ENCODE results near the gene SLC9A1. TPM values are rescaled to one million over a fixed set of nuclear protein-coding genes. Genes with fewer than 3 reads are reported as not detected.

SLC9A1 gene
- total RNA-seq, 2 experiments from 2014 or later = 5.8 to 19.2 TPM

- H2AFZ ChIP-seq (ENCODE audit: low read length) = peak overlapping the region; percentile 37; the same call in 1 of the 2 replicates
- ChIA-PET CTCF (ENCODE audit: unreplicated experiment) (interaction anchor here (0.5 to 1.5 kb wide), 8 partner anchors 9 to 190 kb away, joined by 3 to 9 read pairs (median 3); partner anchors contain the start of gene SLC9A1), POLR2A (interaction anchor here (0.6 to 1.6 kb wide), 11 partner anchors 15 to 577 kb away, joined by 3 to 9 read pairs (median 3); partner anchors contain the start of gene SLC9A1)
- no peaks in the 10 kb centered on the region for H3K9me3 ChIP-seq (ENCODE audit: low read length)
- peak overlapping the region; percentile 39 for H3K4me2 ChIP-seq (ENCODE audit: low read length)
- no peaks in the 10 kb centered on the region for H3K79me2 ChIP-seq (ENCODE audit: insufficient read depth, low read depth, low read length)
- H3K4me1 ChIP-seq (ENCODE audit: insufficient read depth, low read length, poor library complexity, severe bottlenecking) = peaks cover 21% of the 10 kb centered on the region
- DNase-seq (ENCODE audit: low spot score) = peak; percentile 80
- H3K36me3 ChIP-seq (ENCODE audit: insufficient read depth, low read length) = peaks cover 12% of the 10 kb centered on the region; the same call in 1 of the 2 replicates
- no peak overlapping the region for H3K4me3 ChIP-seq (ENCODE audit: low read depth, low read length, poor library complexity, severe bottlenecking)
- H4K20me1 ChIP-seq (ENCODE audit: insufficient read depth, low read length) = no peaks in the 10 kb centered on the region
- H3K27ac ChIP-seq (ENCODE audit: low read depth, low read length, poor library complexity, severe bottlenecking) = peak overlapping the region; percentile 37
- intact Hi-C loops (cut with micrococcal nuclease; ENCODE audit: unreplicated experiment) = loop anchor here (2.0 kb wide), 2 partner anchors 25 to 43 kb away; partner anchors contain the start of gene SLC9A1
- TF ChIP-seq CTCF (conservative IDR thresholded peaks at IDR 0.05; ENCODE audit: low read length) (peak; percentile 64), EZH2phosphoT487 (IDR thresholded peaks at IDR 0.05; ENCODE audit: borderline replicate concordance, low read depth, low read length) (no peak)
- H3K9me2 ChIP-seq (ENCODE audit: insufficient read depth, low read length) = no peaks in the 10 kb centered on the region
- no TSS peak for BruUV-seq (replicated peaks)
Measured at GRCh38 chr1:27111626-27112573, 43.0 kb downstream of the SLC9A1 start.

- POLR2A ChIA-PET = interaction anchor here (0.6 kb wide), 1 partner anchor 91 kb away, joined by 5 read pairs; no protein-coding TSS in a partner anchor
- intact Hi-C loops (cut with micrococcal nuclease; ENCODE audit: unreplicated experiment) = no loop called here
- peak; percentile 66 for TF ChIP-seq CTCF (conservative IDR thresholded peaks at IDR 0.05; ENCODE audit: low read length)
- no peak for TF ChIP-seq EZH2phosphoT487 (IDR thresholded peaks at IDR 0.05; ENCODE audit: borderline replicate concordance, low read depth, low read length)
- no peak overlapping the region for H2AFZ ChIP-seq (ENCODE audit: low read length)
- no peak overlapping the region for H3K4me3 ChIP-seq (ENCODE audit: low read depth, low read length, poor library complexity, severe bottlenecking)
- H3K4me1 ChIP-seq (ENCODE audit: insufficient read depth, low read length, poor library complexity, severe bottlenecking) = peaks cover 29% of the 10 kb centered on the region
- H3K4me2 ChIP-seq (ENCODE audit: low read length) = no peak overlapping the region
- CTCF ChIA-PET (ENCODE audit: unreplicated experiment) = interaction anchor here (0.5 to 0.6 kb wide), 2 partner anchors 9 to 74 kb away, joined by 3 to 26 read pairs; no protein-coding TSS in a partner anchor
- H3K79me2 ChIP-seq (ENCODE audit: insufficient read depth, low read depth, low read length) = no peaks in the 10 kb centered on the region
- peak; percentile 19 for DNase-seq (ENCODE audit: low spot score)
- peaks cover 12% of the 10 kb centered on the region; the same call in 1 of the 2 replicates for H3K36me3 ChIP-seq (ENCODE audit: insufficient read depth, low read length)
- no peaks in the 10 kb centered on the region for H3K9me2 ChIP-seq (ENCODE audit: insufficient read depth, low read length)
- no peak overlapping the region for H3K27ac ChIP-seq (ENCODE audit: low read depth, low read length, poor library complexity, severe bottlenecking)
- no TSS peak for BruUV-seq (replicated peaks)
- H3K9me3 ChIP-seq (ENCODE audit: low read length) = no peaks in the 10 kb centered on the region
- no peaks in the 10 kb centered on the region for H4K20me1 ChIP-seq (ENCODE audit: insufficient read depth, low read length)
Measured at GRCh38 chr1:27109103-27109822, 45.7 kb downstream of the SLC9A1 start.

Measured in OCI-LY7 (cell line).